Measurements from ENCODE around the gene ZNF665.

Gene ZNF665

GRCh38 chr19:53123400-53123799 is 69.8 kb downstream of the ZNF665 start:
- TF ChIP-seq, protein P1, sequence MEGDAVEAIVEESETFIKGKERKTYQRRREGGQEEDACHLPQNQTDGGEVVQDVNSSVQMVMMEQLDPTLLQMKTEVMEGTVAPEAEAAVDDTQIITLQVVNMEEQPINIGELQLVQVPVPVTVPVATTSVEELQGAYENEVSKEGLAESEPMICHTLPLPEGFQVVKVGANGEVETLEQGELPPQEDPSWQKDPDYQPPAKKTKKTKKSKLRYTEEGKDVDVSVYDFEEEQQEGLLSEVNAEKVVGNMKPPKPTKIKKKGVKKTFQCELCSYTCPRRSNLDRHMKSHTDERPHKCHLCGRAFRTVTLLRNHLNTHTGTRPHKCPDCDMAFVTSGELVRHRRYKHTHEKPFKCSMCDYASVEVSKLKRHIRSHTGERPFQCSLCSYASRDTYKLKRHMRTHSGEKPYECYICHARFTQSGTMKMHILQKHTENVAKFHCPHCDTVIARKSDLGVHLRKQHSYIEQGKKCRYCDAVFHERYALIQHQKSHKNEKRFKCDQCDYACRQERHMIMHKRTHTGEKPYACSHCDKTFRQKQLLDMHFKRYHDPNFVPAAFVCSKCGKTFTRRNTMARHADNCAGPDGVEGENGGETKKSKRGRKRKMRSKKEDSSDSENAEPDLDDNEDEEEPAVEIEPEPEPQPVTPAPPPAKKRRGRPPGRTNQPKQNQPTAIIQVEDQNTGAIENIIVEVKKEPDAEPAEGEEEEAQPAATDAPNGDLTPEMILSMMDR (IDR thresholded peaks at IDR 0.05; ENCODE audit: low read depth, low read length, missing control alignments) = no peak
- H3K27ac ChIP-seq = no peak overlapping the region
- no peaks in the 10 kb centered on the region for H3K27me3 ChIP-seq (replicated peaks)
- no peaks in the 10 kb centered on the region for H3K36me3 ChIP-seq (replicated peaks)
- no peak for DNase-seq
- in situ Hi-C loops (cut with HindIII; ENCODE audit: low pct_ligation_motif_present, low sequenced_read_pairs) = no loop called here
- H3K4me3 ChIP-seq (ENCODE audit: low read depth, low read length) = no peak overlapping the region
